Fibroblast of pulmonary artery (primary cell): Measurements from ENCODE around the gene PRODH2.

Experiments
- DNase-seq: peaks from one replicate; pipeline ENCODE4 v3.0.0-alpha.2; 2010; ENCODE audit warnings: low read depth
- H3K4me3 ChIP-seq: replicated peaks from 2 replicates; pipeline ENCODE4 v1.5.1; 2011; ENCODE audit warnings: low read depth, mild to moderate bottlenecking, control low read depth, low read length, moderate library complexity
- CTCF ChIP-seq: IDR thresholded peaks from 2 replicates; pipeline ENCODE4 v1.5.1; 2011; ENCODE audit warnings: mild to moderate bottlenecking, control low read depth, low read length, inconsistent platforms; ENCODE audit errors: missing control alignments

The PRODH2 gene

GRCh38 chr19:35777961-35778360 is 34.7 kb downstream of the PRODH2 start:
- no peak overlapping the region for H3K4me3 ChIP-seq
- no peak for DNase-seq
- no peak for TF ChIP-seq CTCF

- TF ChIP-seq CTCF = no peak
- no peak for DNase-seq
- H3K4me3 ChIP-seq = no peak overlapping the region
Observed at GRCh38 chr19:35777086-35777841, 35.4 kb downstream of the PRODH2 start.

- peak overlapping the region; percentile 67 for H3K4me3 ChIP-seq
- no peak for DNase-seq
- no peak for TF ChIP-seq CTCF
Observed at GRCh38 chr19:35776102-35776788, 36.4 kb downstream of the PRODH2 start.

GRCh38 chr19:35775298-35776101 is 37.1 kb downstream of the PRODH2 start, which contains the start of gene ARHGAP33:
Gene ARHGAP33, plus strand, starts transcription at chr19:35775564. Its CDS starts 95 bp downstream, at chr19:35775659.
- peak within 1 kb of the TSS; percentile 67 for H3K4me3 ChIP-seq
- DNase-seq = peak; percentile 96
- TF ChIP-seq CTCF = no peak

GRCh38 chr19:35775046-35775297 is 37.7 kb downstream of the PRODH2 start:
- TF ChIP-seq CTCF = no peak
- DNase-seq = no peak
- H3K4me3 ChIP-seq = peak overlapping the region; percentile 31

- no peak for DNase-seq
- no peak for TF ChIP-seq CTCF
- H3K4me3 ChIP-seq = peak overlapping the region; percentile 31
Observed at GRCh38 chr19:35774274-35775045, 38.2 kb downstream of the PRODH2 start.
